Spleen (tissue), 11 donors: ENCODE measurements around the gene PANX1. TPM values are rescaled to one million over a fixed set of nuclear protein-coding genes. Genes with fewer than 3 reads are reported as not detected.

Source experiments
- DNase-seq: peaks from one replicate; pipeline ENCODE4 v3.0.0-alpha.2; 2020
- H3K27ac ChIP-seq, 8 donors: fragments of 200-600 bp; sonication (generic) in 7 of 8; 1 replicate in 4 of 8; 2 replicates in 4 of 8; pipeline versions ENCODE4 v1.5.0 to v1.8.0; 2016 to 2021; ENCODE audit warnings: inconsistent platforms in 4 of 8, mild to moderate bottlenecking in 4 of 8, moderate library complexity in 1 of 8
- H3K27me3 ChIP-seq, 7 donors: fragments of 200-600 bp; sonication (generic) in 6 of 7; replicated peaks in 1 of 7; 1 replicate in 4 of 7; 2 replicates in 3 of 7; pipeline versions ENCODE4 v1.5.0 to v1.8.0; 2016 to 2021; ENCODE audit warnings: inconsistent platforms in 3 of 7, mild to moderate bottlenecking in 1 of 7
- H3K36me3 ChIP-seq, 6 donors: fragments of 200-600 bp; sonication (generic) in 5 of 6; 1 replicate in 4 of 6; 2 replicates in 2 of 6; pipeline versions ENCODE4 v1.5.0 to v1.8.0; 2016 to 2021; ENCODE audit warnings: inconsistent platforms in 2 of 6
- H3K4me1 ChIP-seq, 6 donors: fragments of 200-600 bp; sonication (generic) in 5 of 6; 1 replicate in 3 of 6; 2 replicates in 3 of 6; pipeline versions ENCODE4 v1.5.0 to v1.8.0; 2016 to 2021; ENCODE audit warnings: inconsistent platforms in 3 of 6
- H3K4me3 ChIP-seq, 8 donors: fragments of 200-600 bp; sonication (generic) in 7 of 8; 1 replicate in 4 of 8; 2 replicates in 4 of 8; pipeline versions ENCODE4 v1.5.0 to v1.8.0; 2016 to 2021; ENCODE audit warnings: inconsistent platforms in 4 of 8, mild to moderate bottlenecking in 4 of 8, moderate library complexity in 2 of 8
- H3K9me3 ChIP-seq, 8 donors: fragments of 200-600 bp; sonication (generic) in 7 of 8; 1 replicate in 4 of 8; 2 replicates in 4 of 8; pipeline versions ENCODE4 v1.5.0 to v1.8.0; 2016 to 2021; ENCODE audit warnings: inconsistent platforms in 4 of 8
- POLR2A ChIP-seq, 3 donors: fragments of 450-650 bp; IDR thresholded peaks; one replicate each; pipeline ENCODE4 v1.5.1; 2017; ENCODE audit warnings: antibody characterized with exemption in 3 of 3, mild to moderate bottlenecking in 1 of 3
- POLR2AphosphoS5 ChIP-seq, 3 donors: sonication (generic); formaldehyde crosslinking; IDR thresholded peaks; one replicate each; pipeline ENCODE4 v1.5.1; 2017; ENCODE audit warnings: antibody characterized with exemption in 3 of 3
- WGBS, 5 donors: extraction: QIAGEN DNeasy Blood & Tissue Kit in 3 of 5; methylation state at CpG; one replicate each; pipeline versions ENCODE4 v1.1.5 to v1.1.7; 2013 to 2018; 5-methylcytosine and 5-hydroxymethylcytosine counted together
- intact Hi-C: fragments of 100-400 bp; cut with DNase I; formaldehyde crosslinking; loops from one replicate; pipeline ENCODE4 v1.15.0; 2023; ENCODE audit warnings: low total_unique reads
- polyA plus RNA-seq, 3 donors: library from polyadenylated mRNA; stranded (reverse); fragments of 200-250 nt; gene quantifications; one replicate each; pipeline ENCODE4 v1.2.1, GENCODE V29; 2013
- total RNA-seq, 7 donors: library from RNA; depleted of rRNA in 3 of 7; stranded (reverse); fragments of >200 nt in 3 of 7; fragmentation: NEBNext Ultra II Directional in 4 of 7; extraction: Animal tissue kit (Norgen Biotek cat#: 25700) in 4 of 7; gene quantifications; one replicate each; pipeline versions ENCODE4 v1.1.0 to v1.2.1, GENCODE V29; 2016 to 2021
- TF ChIP-seq, protein P1 (sequence below), 11 experiments: fragments of 200-600 bp in 7 of 11; fragments of 450-650 bp in 4 of 11; sonication (generic) in 4 of 11; IDR thresholded peaks in 8 of 11; conservative IDR thresholded peaks in 3 of 11; 1 replicate in 7 of 11; 2 replicates in 4 of 11; pipeline versions ENCODE4 v1.4.0 to v1.8.0; 2016 to 2021; ENCODE audit warnings: antibody characterized with exemption in 11 of 11, inconsistent platforms in 4 of 11, mild to moderate bottlenecking in 1 of 11
- donor health status: healthy with polysubstance abuse.
- donor health status: DM: no; HTN: no; CAD: no; lungs with moderate emphysema.
- donor health status: DM: no; HTN: no; CAD: no.
- donor health status: Bipolar disorder and iron deficiency.
- donor health status: healthy.
- donor health status: DM: no; HTN: no; CAD: no.
- donor health status: DM: yes; HTN: yes; CAD: no.

Gene PANX1
- total and polyA plus RNA-seq, 10 donors, result 1.6 to 15.1 (median 11.5) TPM

DNA sequence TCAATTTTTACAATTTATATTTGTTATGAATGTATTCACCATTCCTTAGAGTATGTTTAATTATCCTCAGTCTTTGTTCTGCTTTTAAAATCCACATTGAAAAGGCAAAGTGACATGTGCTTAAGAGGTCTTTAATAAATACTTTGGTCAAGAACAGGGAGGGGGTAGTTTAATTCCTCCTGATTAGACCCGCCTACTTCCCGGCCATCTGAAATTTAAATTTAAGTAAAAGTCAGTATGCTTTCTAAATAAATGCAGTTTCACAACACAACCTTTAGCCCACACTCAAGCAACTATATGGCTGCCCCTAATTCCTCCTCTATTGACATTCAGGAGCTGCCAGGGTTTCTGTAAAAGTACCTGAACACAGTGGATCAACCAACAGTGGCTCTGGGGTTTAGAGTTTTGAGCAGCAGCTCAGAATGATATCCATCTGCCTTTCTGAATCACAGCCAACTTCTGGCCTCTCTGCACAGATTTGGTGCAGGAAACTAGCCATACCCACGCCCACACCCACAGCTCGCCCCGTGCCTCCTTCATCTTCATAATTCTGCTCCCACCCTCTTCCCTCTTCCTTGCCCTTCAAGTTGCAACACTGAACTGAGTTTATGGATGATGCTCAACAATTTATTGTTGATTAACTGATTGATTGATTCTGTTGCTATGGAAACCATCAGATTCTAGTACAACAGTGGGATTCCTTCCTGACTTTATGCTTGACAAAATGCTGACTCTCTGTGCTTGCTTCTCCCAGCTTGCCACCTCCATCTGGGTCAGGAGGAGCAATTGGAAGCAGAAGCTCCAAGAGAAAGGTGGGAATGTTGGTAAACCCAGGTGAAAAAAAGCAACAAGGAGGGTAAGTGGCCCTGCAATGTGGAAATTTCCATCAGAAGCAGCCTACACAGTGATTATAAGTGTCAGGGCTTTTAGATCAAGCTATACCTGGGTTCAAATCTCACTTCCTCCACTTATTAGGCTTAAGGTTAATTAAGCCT lies 70.8 kb downstream of the PANX1 start:
- no peaks in the 10 kb centered on the region for H3K9me3 ChIP-seq
- intact Hi-C loops, result no loop called here
- no peaks in the 10 kb centered on the region for H3K4me1 ChIP-seq
- H3K27ac ChIP-seq, result no peak overlapping the region
- no peak for DNase-seq
- no peak overlapping the region for H3K4me3 ChIP-seq
- 56 to 80% (median 69%) methylated on average over 5 of the region's 5 CpGs for whole genome bisulfite sequencing, 5 donors
- no peaks in the 10 kb centered on the region for H3K36me3 ChIP-seq
- TF ChIP-seq, protein P1, sequence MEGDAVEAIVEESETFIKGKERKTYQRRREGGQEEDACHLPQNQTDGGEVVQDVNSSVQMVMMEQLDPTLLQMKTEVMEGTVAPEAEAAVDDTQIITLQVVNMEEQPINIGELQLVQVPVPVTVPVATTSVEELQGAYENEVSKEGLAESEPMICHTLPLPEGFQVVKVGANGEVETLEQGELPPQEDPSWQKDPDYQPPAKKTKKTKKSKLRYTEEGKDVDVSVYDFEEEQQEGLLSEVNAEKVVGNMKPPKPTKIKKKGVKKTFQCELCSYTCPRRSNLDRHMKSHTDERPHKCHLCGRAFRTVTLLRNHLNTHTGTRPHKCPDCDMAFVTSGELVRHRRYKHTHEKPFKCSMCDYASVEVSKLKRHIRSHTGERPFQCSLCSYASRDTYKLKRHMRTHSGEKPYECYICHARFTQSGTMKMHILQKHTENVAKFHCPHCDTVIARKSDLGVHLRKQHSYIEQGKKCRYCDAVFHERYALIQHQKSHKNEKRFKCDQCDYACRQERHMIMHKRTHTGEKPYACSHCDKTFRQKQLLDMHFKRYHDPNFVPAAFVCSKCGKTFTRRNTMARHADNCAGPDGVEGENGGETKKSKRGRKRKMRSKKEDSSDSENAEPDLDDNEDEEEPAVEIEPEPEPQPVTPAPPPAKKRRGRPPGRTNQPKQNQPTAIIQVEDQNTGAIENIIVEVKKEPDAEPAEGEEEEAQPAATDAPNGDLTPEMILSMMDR (IDR thresholded peaks at IDR 0.05 in 8 of 11, conservative IDR thresholded peaks at IDR 0.05 in 3 of 11), result no peak
- TF ChIP-seq POLR2A (IDR thresholded peaks at IDR 0.05) (no peak), POLR2AphosphoS5 (IDR thresholded peaks at IDR 0.05) (no peak)
- H3K27me3 ChIP-seq, result peaks cover 0 to 9% (median 0%) of the 10 kb centered on the region in 7 donors

DNA sequence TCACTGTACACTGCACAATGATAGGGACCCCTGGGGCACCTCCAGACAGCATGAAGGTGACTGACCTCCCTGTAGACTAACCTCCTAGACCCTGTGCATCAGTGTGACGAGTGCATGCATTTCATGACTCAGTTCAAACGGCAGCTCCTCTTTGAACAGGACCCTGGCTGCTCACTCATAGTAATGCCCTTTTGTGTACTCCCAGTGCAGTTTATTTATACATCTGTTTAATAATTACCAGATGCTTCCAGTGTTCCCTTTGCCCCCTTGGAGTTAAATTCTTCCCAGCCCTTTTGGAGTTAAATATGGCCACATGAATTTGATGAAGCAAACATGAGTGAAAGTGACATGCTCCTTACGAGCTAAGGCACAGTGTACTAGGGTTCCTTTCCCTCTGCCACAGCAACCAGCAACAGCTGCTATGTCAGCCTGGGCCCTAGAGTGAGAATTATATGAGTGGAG lies 72.4 kb downstream of the PANX1 start:
- H3K4me1 ChIP-seq, result no peaks in the 10 kb centered on the region

GRCh38 chr11:94203070-94203469 lies 74.4 kb downstream of the PANX1 start:
- no peaks in the 10 kb centered on the region for H3K9me3 ChIP-seq
- intact Hi-C loops, result no loop called here
- no peak for DNase-seq
- H3K4me3 ChIP-seq, result no peak overlapping the region
- H3K36me3 ChIP-seq, result no peaks in the 10 kb centered on the region
- peaks cover 0 to 9% (median 0%) of the 10 kb centered on the region in 7 donors for H3K27me3 ChIP-seq
- H3K4me1 ChIP-seq, result no peaks in the 10 kb centered on the region
- TF ChIP-seq POLR2AphosphoS5 (IDR thresholded peaks at IDR 0.05) (no peak), POLR2A (IDR thresholded peaks at IDR 0.05) (no peak)
- TF ChIP-seq, protein P1 (IDR thresholded peaks at IDR 0.05 in 8 of 11, conservative IDR thresholded peaks at IDR 0.05 in 3 of 11), result no peak
- no peak overlapping the region for H3K27ac ChIP-seq
- 84 to 93% (median 88%) methylated on average over 3 of the region's 3 CpGs for WGBS, 5 donors

More for the DNA sequence above, 72.4 kb downstream of the PANX1 start:
- no peak overlapping the region for H3K4me3 ChIP-seq
- peaks cover 0 to 9% (median 0%) of the 10 kb centered on the region in 7 donors for H3K27me3 ChIP-seq
- WGBS, 5 donors, result 49 to 59% (median 53%) methylated on average over 3 of the region's 3 CpGs
- no peaks in the 10 kb centered on the region for H3K36me3 ChIP-seq
- no peak for TF ChIP-seq POLR2AphosphoS5 (IDR thresholded peaks at IDR 0.05)
- TF ChIP-seq, protein P1 (IDR thresholded peaks at IDR 0.05 in 8 of 11, conservative IDR thresholded peaks at IDR 0.05 in 3 of 11), result no peak
- TF ChIP-seq POLR2A (IDR thresholded peaks at IDR 0.05), result no peak
- intact Hi-C loops, result no loop called here
- no peak overlapping the region for H3K27ac ChIP-seq
- no peaks in the 10 kb centered on the region for H3K9me3 ChIP-seq
- DNase-seq, result no peak

GRCh38 chr11:94211261-94211830 lies 82.7 kb downstream of the PANX1 start:
- Histone ChIP-seq H3K4me1 (no peaks in the 10 kb centered on the region), H3K36me3 (no peaks in the 10 kb centered on the region), H3K27me3 (no peaks in the 10 kb centered on the region), H3K4me3 (no peak overlapping the region), H3K9me3 (no peaks in the 10 kb centered on the region), H3K27ac (no peak overlapping the region)
- WGBS, 5 donors, result 71 to 81% (median 72%) methylated on average over 2 of the region's 2 CpGs
- DNase-seq, result no peak
- intact Hi-C loops, result no loop called here
- no peak for TF ChIP-seq POLR2A (IDR thresholded peaks at IDR 0.05)
- TF ChIP-seq, protein P1 (IDR thresholded peaks at IDR 0.05 in 8 of 11, conservative IDR thresholded peaks at IDR 0.05 in 3 of 11), result no peak
